Endothelial cell of hepatic sinusoid (primary cell): ENCODE results near the gene NCK2.

Source experiments
- in situ Hi-C: cut with HindIII; loops from 2 replicates; pipeline ENCODE4 v1.10.0; 2017; ENCODE audit warnings: low sequenced_read_pairs

The NCK2 gene

GRCh38 chr2:105789745-105790460, 45.2 kb downstream of the NCK2 start:
- in situ Hi-C loops, result loop anchor here (5.0 kb wide), 1 partner anchor 52 kb away; no protein-coding TSS in a partner anchor

GRCh38 chr2:105790461-105791149, 45.9 kb downstream of the NCK2 start:
- in situ Hi-C loops, result no loop called here

GRCh38 chr2:105791229-105791628, 46.5 kb downstream of the NCK2 start:
- in situ Hi-C loops, result no loop called here

- in situ Hi-C loops, result no loop called here
Measured at GRCh38 chr2:105792561-105792960, 47.8 kb downstream of the NCK2 start.

GRCh38 chr2:105793196-105793975, 48.7 kb downstream of the NCK2 start:
- in situ Hi-C loops, result no loop called here

GRCh38 chr2:105794926-105795574, 50.3 kb downstream of the NCK2 start:
- in situ Hi-C loops, result no loop called here

- in situ Hi-C loops, result no loop called here
Measured at GRCh38 chr2:105795575-105795934, 50.8 kb downstream of the NCK2 start.

GRCh38 chr2:105796131-105796638, 51.5 kb downstream of the NCK2 start:
- in situ Hi-C loops, result no loop called here

GRCh38 chr2:105796791-105797190, 52.1 kb downstream of the NCK2 start:
- in situ Hi-C loops, result no loop called here

GRCh38 chr2:105797298-105797819, 52.6 kb downstream of the NCK2 start:
- in situ Hi-C loops, result no loop called here

- in situ Hi-C loops, result no loop called here
Measured at GRCh38 chr2:105798595-105798994, 53.9 kb downstream of the NCK2 start.

- in situ Hi-C loops, result no loop called here
Measured at GRCh38 chr2:105800036-105800713, 55.5 kb downstream of the NCK2 start.

GRCh38 chr2:105800953-105801635, 56.4 kb downstream of the NCK2 start:
- in situ Hi-C loops, result no loop called here

GRCh38 chr2:105801961-105802360, 57.2 kb downstream of the NCK2 start:
- in situ Hi-C loops, result no loop called here

GRCh38 chr2:105802587-105802986, 57.9 kb downstream of the NCK2 start:
- in situ Hi-C loops, result no loop called here

GRCh38 chr2:105803337-105803736, 58.6 kb downstream of the NCK2 start:
- in situ Hi-C loops, result no loop called here

- in situ Hi-C loops, result no loop called here
Measured at GRCh38 chr2:105803773-105804172, 59.1 kb downstream of the NCK2 start.

- in situ Hi-C loops, result no loop called here
Measured at GRCh38 chr2:105804266-105804665, 59.6 kb downstream of the NCK2 start.

- in situ Hi-C loops, result no loop called here
Measured at GRCh38 chr2:105806996-105807395, 62.3 kb downstream of the NCK2 start.
